K562 (cell line): ENCODE measurements around the gene DNAJC11. TPM values are rescaled to one million over a fixed set of nuclear protein-coding genes. Genes with fewer than 3 reads are reported as not detected.

ENCODE experiments used
- ARID2 ChIP-seq: fragments of 450-650 bp; IDR thresholded peaks from 2 replicates; pipeline ENCODE4 v1.6.1; 2017; ENCODE audit warnings: antibody characterized with exemption, mild to moderate bottlenecking
- BDP1 ChIP-seq: IDR thresholded peaks from 3 replicates; pipeline ENCODE4 v1.6.1; 2011; ENCODE audit not compliant: insufficient read length, insufficient read depth
- DDX20 ChIP-seq: fragments of 450-650 bp; IDR thresholded peaks from 2 replicates; pipeline ENCODE4 v1.6.1; 2016; ENCODE audit warnings: missing genetic modification characterization, low read depth, mild to moderate bottlenecking, missing compliant biosample characterization, moderate library complexity
- ELF4 ChIP-seq: fragments of 450-650 bp; formaldehyde crosslinking; IDR thresholded peaks from 2 replicates; pipeline ENCODE4 v1.4.0; 2022; ENCODE audit warnings: missing genetic modification characterization
- JUND ChIP-seq, 2 experiments: IDR thresholded peaks; 2 replicates in 1 of 2; 3 replicates in 1 of 2; pipeline ENCODE4 v1.6.1; 2011; ENCODE audit warnings: borderline replicate concordance in 2 of 2, low read depth in 2 of 2, low read length in 2 of 2, improper control_type of control experiment in 1 of 2, missing biosample characterization in 1 of 2, missing genetic modification characterization in 1 of 2, missing genetic modification reagents in 1 of 2
- MTA1 ChIP-seq: fragments of 450-650 bp; IDR thresholded peaks from 2 replicates; pipeline ENCODE4 v1.6.1; 2017; ENCODE audit warnings: borderline replicate concordance
- NELFE ChIP-seq: IDR thresholded peaks from 2 replicates; pipeline ENCODE4 v1.6.1; 2011; ENCODE audit warnings: mild to moderate bottlenecking; ENCODE audit not compliant: insufficient read depth, insufficient read length
- NFE2L1 ChIP-seq: fragments of 450-650 bp; IDR thresholded peaks from 2 replicates; pipeline ENCODE4 v1.6.1; 2016; ENCODE audit warnings: missing genetic modification characterization, low read depth, mild to moderate bottlenecking, missing compliant biosample characterization, moderate library complexity, borderline replicate concordance
- SETDB1 ChIP-seq: IDR thresholded peaks from one replicate; pipeline ENCODE4 v1.6.1; 2012; ENCODE audit warnings: low read length, control low read depth, inconsistent platforms
- SMARCC2 ChIP-seq: fragments of 450-650 bp; IDR thresholded peaks from 2 replicates; pipeline ENCODE4 v1.6.1; 2017; ENCODE audit warnings: antibody characterized with exemption, moderate library complexity, mild to moderate bottlenecking, low read depth
- SNRNP70 ChIP-seq: fragments of 200-400 bp; formaldehyde crosslinking; optimal IDR thresholded peaks from 2 replicates; pipeline ENCODE3; 2017; ENCODE audit warnings: low read depth, low read length
- TGIF2 ChIP-seq: sonication (generic); formaldehyde crosslinking; IDR thresholded peaks from 2 replicates; pipeline ENCODE4 v1.8.1; 2022; ENCODE audit warnings: mild to moderate bottlenecking, missing genetic modification reagents, moderate library complexity
- XRCC4 ChIP-seq: IDR thresholded peaks from one replicate; pipeline ENCODE4 v1.6.1; 2011; ENCODE audit not compliant: insufficient read depth, insufficient read length; ENCODE audit errors: extremely low read depth
- YY1 ChIP-seq, 3 experiments: IDR thresholded peaks; 2 replicates each; pipeline ENCODE4 v1.6.1; 2011; ENCODE audit warnings: low read length in 2 of 3, mild to moderate bottlenecking in 2 of 3, moderate library complexity in 2 of 3, borderline replicate concordance in 1 of 3, control low read depth in 1 of 3, low read depth in 1 of 3; ENCODE audit not compliant: insufficient read depth in 3 of 3, insufficient replicate concordance in 2 of 3, control insufficient read depth in 1 of 3, insufficient read length in 1 of 3; ENCODE audit errors: extremely low read depth in 1 of 3
- ZFX ChIP-seq: sonication (generic); formaldehyde crosslinking; IDR thresholded peaks from 2 replicates; pipeline ENCODE4 v1.8.0; 2022; ENCODE audit warnings: mild to moderate bottlenecking, missing genetic modification reagents, moderate library complexity
- polyA plus RNA-seq, 8 experiments: library from polyadenylated mRNA; depleted of rRNA in 4 of 8; stranded (reverse) in 5 of 8; unstranded in 3 of 8; fragments of >200 nt; fragmentation: Nextera tagmentation in 2 of 8; fragmentation: Illumina TruSeq in 1 of 8; extraction: Ambion mirVana in 2 of 8; extraction: Trizol in 1 of 8; gene quantifications; 2 replicates each; pipeline versions ENCODE4 v1.2.1 to v1.2.3, GENCODE V29; 2011 to 2014; ENCODE audit warnings: inconsistent platforms in 1 of 8, missing spikeins in 1 of 8
- total RNA-seq, 7 experiments: library from RNA; depleted of rRNA in 6 of 7; stranded (reverse); fragments of >200 nt in 6 of 7; fragmentation: Illumina TruSeq in 2 of 7; extraction: Trizol in 2 of 7; gene quantifications; 2 replicates each; pipeline versions ENCODE4 v1.2.1 to v1.2.3, GENCODE V29; 2011 to 2021; ENCODE audit warnings: low replicate concordance in 1 of 7
- TF ChIP-seq, protein P1 (sequence below): fragments of 250-450 bp; sonication (Bioruptor Pico); IDR thresholded peaks from 2 replicates; pipeline ENCODE4 v1.8.0; 2022; ENCODE audit warnings: inconsistent platforms, mild to moderate bottlenecking, moderate library complexity, borderline replicate concordance
- TF ChIP-seq, protein P2 (sequence below): fragments of 450-650 bp; IDR thresholded peaks from 2 replicates; pipeline ENCODE4 v1.6.1; 2014; ENCODE audit warnings: low read depth, mild to moderate bottlenecking, moderate library complexity, borderline replicate concordance
- TF ChIP-seq, protein P3 (sequence below): fragments of 450-650 bp; IDR thresholded peaks from 2 replicates; pipeline ENCODE4 v1.7.1; 2018; ENCODE audit warnings: mild to moderate bottlenecking, low read depth; ENCODE audit not compliant: partially characterized antibody
- TF ChIP-seq, protein P4 (sequence below): IDR thresholded peaks from 2 replicates; pipeline ENCODE4 v1.6.1; 2016; ENCODE audit warnings: missing genetic modification characterization, missing compliant biosample characterization

The DNAJC11 gene
- total and polyA plus RNA-seq, 9 of the 15 experiments (the other 6 are each of a cell fraction or from before 2014, with no cell fraction given): 14.1 to 123 (median 76.6) TPM

DNA sequence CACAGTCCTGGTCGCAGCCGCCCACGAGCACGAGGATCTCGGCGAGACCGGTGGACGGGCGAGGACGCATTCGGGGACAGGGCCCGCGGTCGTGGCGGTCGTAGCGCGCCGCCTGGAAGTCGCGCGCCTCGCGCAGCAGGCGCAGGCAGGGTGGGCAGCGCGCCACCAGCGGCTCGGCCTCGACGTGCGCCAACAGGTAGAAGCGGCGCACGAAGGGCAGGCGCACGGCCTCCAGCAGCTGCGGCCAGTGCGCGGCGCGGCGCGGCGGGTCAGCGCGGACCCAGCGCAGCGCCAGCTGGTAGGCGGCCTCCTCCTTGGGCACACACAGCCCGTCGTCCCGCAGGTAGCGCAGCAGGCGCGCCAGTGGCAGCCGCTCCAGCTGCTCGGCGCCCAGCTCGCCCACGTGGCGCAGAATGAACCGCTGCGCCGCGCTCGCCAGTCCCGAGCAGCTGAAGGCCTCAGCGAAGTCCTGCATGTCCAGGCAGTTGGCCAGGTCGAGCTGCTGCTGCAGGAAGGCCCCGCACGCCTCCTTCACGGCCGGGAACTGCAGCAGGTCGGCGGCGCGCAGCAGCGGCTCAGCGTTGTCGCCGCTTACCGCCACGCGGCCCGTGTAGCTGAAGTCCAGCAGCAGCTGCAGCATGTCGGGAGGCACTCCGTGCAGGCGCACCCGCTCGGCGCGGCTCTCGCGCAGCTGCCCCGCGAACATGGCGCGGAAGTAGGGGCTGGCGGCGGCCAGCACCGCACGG, 99.5 kb downstream of the DNAJC11 start (continued):
- TF ChIP-seq, protein P1, sequence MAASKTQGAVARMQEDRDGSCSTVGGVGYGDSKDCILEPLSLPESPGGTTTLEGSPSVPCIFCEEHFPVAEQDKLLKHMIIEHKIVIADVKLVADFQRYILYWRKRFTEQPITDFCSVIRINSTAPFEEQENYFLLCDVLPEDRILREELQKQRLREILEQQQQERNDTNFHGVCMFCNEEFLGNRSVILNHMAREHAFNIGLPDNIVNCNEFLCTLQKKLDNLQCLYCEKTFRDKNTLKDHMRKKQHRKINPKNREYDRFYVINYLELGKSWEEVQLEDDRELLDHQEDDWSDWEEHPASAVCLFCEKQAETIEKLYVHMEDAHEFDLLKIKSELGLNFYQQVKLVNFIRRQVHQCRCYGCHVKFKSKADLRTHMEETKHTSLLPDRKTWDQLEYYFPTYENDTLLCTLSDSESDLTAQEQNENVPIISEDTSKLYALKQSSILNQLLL (CRISPR knock-in tag): no peak
- TF ChIP-seq ZFX (CRISPR knock-in tag) (peak; percentile 69; the same call in 1 of the 2 replicates), BDP1 (no peak), XRCC4 (no peak), TGIF2 (CRISPR knock-in tag) (peak; percentile 97; the same call in 1 of the 2 replicates), MTA1 (no peak), NELFE (no peak), SETDB1 (no peak), SNRNP70 (no peak), SMARCC2 (no peak), ELF4 (CRISPR knock-in tag) (no peak), DDX20 (no peak), JUND (IDR thresholded peaks at IDR 0.05; ENCODE audit: borderline replicate concordance, low read depth, low read length) (no peak), JUND (tag; IDR thresholded peaks at IDR 0.05; ENCODE audit: borderline replicate concordance, low read depth, low read length) (no peak), ARID2 (no peak), YY1 (IDR thresholded peaks at IDR 0.05; ENCODE audit: borderline replicate concordance in 1 of 3, control insufficient read depth in 1 of 3, extremely low read depth in 1 of 3, insufficient read depth in 3 of 3, insufficient read length in 1 of 3, insufficient replicate concordance in 2 of 3, low read depth in 1 of 3, low read length in 2 of 3) (peak; percentile 14 to 73 (median 58)), NFE2L1 (tag) (no peak)
- TF ChIP-seq, protein P2, sequence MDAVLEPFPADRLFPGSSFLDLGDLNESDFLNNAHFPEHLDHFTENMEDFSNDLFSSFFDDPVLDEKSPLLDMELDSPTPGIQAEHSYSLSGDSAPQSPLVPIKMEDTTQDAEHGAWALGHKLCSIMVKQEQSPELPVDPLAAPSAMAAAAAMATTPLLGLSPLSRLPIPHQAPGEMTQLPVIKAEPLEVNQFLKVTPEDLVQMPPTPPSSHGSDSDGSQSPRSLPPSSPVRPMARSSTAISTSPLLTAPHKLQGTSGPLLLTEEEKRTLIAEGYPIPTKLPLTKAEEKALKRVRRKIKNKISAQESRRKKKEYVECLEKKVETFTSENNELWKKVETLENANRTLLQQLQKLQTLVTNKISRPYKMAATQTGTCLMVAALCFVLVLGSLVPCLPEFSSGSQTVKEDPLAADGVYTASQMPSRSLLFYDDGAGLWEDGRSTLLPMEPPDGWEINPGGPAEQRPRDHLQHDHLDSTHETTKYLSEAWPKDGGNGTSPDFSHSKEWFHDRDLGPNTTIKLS: peak; percentile 61; the same call in 1 of the 2 replicates
- TF ChIP-seq, protein P3, sequence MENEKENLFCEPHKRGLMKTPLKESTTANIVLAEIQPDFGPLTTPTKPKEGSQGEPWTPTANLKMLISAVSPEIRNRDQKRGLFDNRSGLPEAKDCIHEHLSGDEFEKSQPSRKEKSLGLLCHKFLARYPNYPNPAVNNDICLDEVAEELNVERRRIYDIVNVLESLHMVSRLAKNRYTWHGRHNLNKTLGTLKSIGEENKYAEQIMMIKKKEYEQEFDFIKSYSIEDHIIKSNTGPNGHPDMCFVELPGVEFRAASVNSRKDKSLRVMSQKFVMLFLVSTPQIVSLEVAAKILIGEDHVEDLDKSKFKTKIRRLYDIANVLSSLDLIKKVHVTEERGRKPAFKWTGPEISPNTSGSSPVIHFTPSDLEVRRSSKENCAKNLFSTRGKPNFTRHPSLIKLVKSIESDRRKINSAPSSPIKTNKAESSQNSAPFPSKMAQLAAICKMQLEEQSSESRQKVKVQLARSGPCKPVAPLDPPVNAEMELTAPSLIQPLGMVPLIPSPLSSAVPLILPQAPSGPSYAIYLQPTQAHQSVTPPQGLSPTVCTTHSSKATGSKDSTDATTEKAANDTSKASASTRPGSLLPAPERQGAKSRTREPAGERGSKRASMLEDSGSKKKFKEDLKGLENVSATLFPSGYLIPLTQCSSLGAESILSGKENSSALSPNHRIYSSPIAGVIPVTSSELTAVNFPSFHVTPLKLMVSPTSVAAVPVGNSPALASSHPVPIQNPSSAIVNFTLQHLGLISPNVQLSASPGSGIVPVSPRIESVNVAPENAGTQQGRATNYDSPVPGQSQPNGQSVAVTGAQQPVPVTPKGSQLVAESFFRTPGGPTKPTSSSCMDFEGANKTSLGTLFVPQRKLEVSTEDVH: no peak
- TF ChIP-seq, protein P4, sequence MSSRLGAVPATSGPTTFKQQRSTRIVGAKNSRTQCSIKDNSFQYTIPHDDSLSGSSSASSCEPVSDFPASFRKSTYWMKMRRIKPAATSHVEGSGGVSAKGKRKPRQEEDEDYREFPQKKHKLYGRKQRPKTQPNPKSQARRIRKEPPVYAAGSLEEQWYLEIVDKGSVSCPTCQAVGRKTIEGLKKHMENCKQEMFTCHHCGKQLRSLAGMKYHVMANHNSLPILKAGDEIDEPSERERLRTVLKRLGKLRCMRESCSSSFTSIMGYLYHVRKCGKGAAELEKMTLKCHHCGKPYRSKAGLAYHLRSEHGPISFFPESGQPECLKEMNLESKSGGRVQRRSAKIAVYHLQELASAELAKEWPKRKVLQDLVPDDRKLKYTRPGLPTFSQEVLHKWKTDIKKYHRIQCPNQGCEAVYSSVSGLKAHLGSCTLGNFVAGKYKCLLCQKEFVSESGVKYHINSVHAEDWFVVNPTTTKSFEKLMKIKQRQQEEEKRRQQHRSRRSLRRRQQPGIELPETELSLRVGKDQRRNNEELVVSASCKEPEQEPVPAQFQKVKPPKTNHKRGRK (tag): no peak
